A549 (cell line): ENCODE data around the gene RNF144A. TPM values are rescaled to one million over a fixed set of nuclear protein-coding genes. Genes with fewer than 3 reads are reported as not detected.

ENCODE experiments used
- ATAC-seq, 2 experiments: fragments of 200-7000 bp in 1 of 2; fragments of >200 bp in 1 of 2; cut with Nextera tagmentation in 1 of 2; cut with Tn5 transposase in 1 of 2; 3 replicates each; pipeline versions ENCODE4 v1.8.0 to v1.9.1; 2018 to 2020; ENCODE audit warnings: mild to moderate bottlenecking in 1 of 2, moderate library complexity in 1 of 2
- CTCF ChIA-PET: fragments of 300-600 bp; sonication (Branson Sonifier 250); formaldehyde crosslinking; extraction: SDS; loops from one replicate; lab custom pipeline; 2021; ENCODE audit warnings: antibody characterized with exemption, inconsistent platforms; lab: Yijun Ruan, JAX
- POLR2A ChIA-PET: fragments of 350-600 bp; formaldehyde crosslinking; extraction: SDS; loops from one replicate; lab custom pipeline; 2021; ENCODE audit warnings: antibody characterized with exemption, inconsistent platforms; lab: Yijun Ruan, JAX
- DNase-seq, 2 experiments: peaks; one replicate each; pipeline versions ENCODE4 v3.0.0 to v3.0.0-alpha.2; 2011 to 2016; ENCODE audit warnings: low read depth in 1 of 2, low spot score in 1 of 2
- FAIRE-seq: peaks from 2 replicates; lab custom pipeline; 2011; peaks lifted over from hg19 to GRCh38; lab: Jason Lieb, UNC
- H3K27ac ChIP-seq, 2 experiments: fragments of >200 bp; sonication (Bioruptor Twin); formaldehyde crosslinking; 3 replicates each; pipeline ENCODE4 v1.5.1; 2016 to 2017
- H3K4me1 ChIP-seq: fragments of >200 bp; sonication (Bioruptor Twin); formaldehyde crosslinking; 3 replicates; pipeline ENCODE4 v1.6.1; 2016
- H3K4me2 ChIP-seq: fragments of >200 bp; sonication (Bioruptor Twin); formaldehyde crosslinking; 3 replicates; pipeline ENCODE4 v1.6.1; 2016
- H3K4me3 ChIP-seq: fragments of >200 bp; sonication (Bioruptor Twin); formaldehyde crosslinking; 3 replicates; pipeline ENCODE4 v1.5.1; 2016
- H3K9me3 ChIP-seq: fragments of >200 bp; sonication (Bioruptor Twin); formaldehyde crosslinking; 3 replicates; pipeline ENCODE4 v1.6.1; 2016
- CBX2 ChIP-seq: fragments of 200-600 bp; sonication (generic); IDR thresholded peaks from 2 replicates; pipeline ENCODE4 v1.6.1; 2016; ENCODE audit warnings: low read depth, mild to moderate bottlenecking, borderline replicate concordance
- CBX8 ChIP-seq: fragments of 200-600 bp; sonication (generic); IDR thresholded peaks from 2 replicates; pipeline ENCODE4 v1.6.1; 2016
- CHD2 ChIP-seq: fragments of 150-350 bp; IDR thresholded peaks from 2 replicates; pipeline ENCODE4 v1.6.1; 2014; ENCODE audit warnings: low read length; ENCODE audit not compliant: partially characterized antibody
- CHD4 ChIP-seq: fragments of 200-600 bp; sonication (generic); IDR thresholded peaks from 2 replicates; pipeline ENCODE4 v1.6.1; 2016; ENCODE audit warnings: antibody characterized with exemption, mild to moderate bottlenecking, borderline replicate concordance
- EHF ChIP-seq: fragments of 250-450 bp; sonication (Bioruptor Pico); IDR thresholded peaks from 2 replicates; pipeline ENCODE4 v1.5.0; 2020; ENCODE audit warnings: mild to moderate bottlenecking
- FOXS1 ChIP-seq: fragments of 250-450 bp; sonication (Bioruptor Pico); IDR thresholded peaks from 2 replicates; pipeline ENCODE4 v1.5.0; 2020; ENCODE audit warnings: mild to moderate bottlenecking, moderate library complexity
- GATA3 ChIP-seq: IDR thresholded peaks from 2 replicates; pipeline ENCODE4 v1.6.1; 2012; ENCODE audit warnings: borderline replicate concordance
- HEYL ChIP-seq: fragments of 250-450 bp; sonication (Bioruptor Pico); IDR thresholded peaks from 2 replicates; pipeline ENCODE4 v1.8.0; 2021; ENCODE audit warnings: mild to moderate bottlenecking, moderate library complexity
- JUN ChIP-seq, 2 experiments: fragments of >200 bp; sonication (Bioruptor Twin); formaldehyde crosslinking; IDR thresholded peaks; 2 replicates in 1 of 2; 3 replicates in 1 of 2; pipeline ENCODE4 v1.6.1; 2016 to 2017
- JUNB ChIP-seq: fragments of >200 bp; sonication (Bioruptor Twin); formaldehyde crosslinking; IDR thresholded peaks from 2 replicates; pipeline ENCODE4 v1.6.1; 2016
- KDM5A ChIP-seq: fragments of 200-600 bp; sonication (generic); IDR thresholded peaks from 2 replicates; pipeline ENCODE4 v1.6.1; 2016; ENCODE audit warnings: antibody characterized with exemption, mild to moderate bottlenecking
- MYC ChIP-seq: IDR thresholded peaks from 2 replicates; pipeline ENCODE4 v1.6.1; 2012; ENCODE audit warnings: mild to moderate bottlenecking, inconsistent platforms, low read length, improper control_type of control experiment, borderline replicate concordance
- NPAS2 ChIP-seq: fragments of 250-450 bp; sonication (Bioruptor Pico); IDR thresholded peaks from 2 replicates; pipeline ENCODE4 v1.8.0; 2022; ENCODE audit warnings: mild to moderate bottlenecking, moderate library complexity, borderline replicate concordance
- PHF8 ChIP-seq: fragments of 200-600 bp; sonication (generic); IDR thresholded peaks from 2 replicates; pipeline ENCODE4 v1.6.1; 2016; ENCODE audit warnings: low read depth, mild to moderate bottlenecking, antibody characterized with exemption, moderate library complexity, borderline replicate concordance
- POLR2A ChIP-seq: IDR thresholded peaks from 2 replicates; pipeline ENCODE4 v1.6.1; 2012; ENCODE audit warnings: mild to moderate bottlenecking, low read length
- POLR2AphosphoS2 ChIP-seq: conservative IDR thresholded peaks from 2 replicates; pipeline ENCODE4 v1.6.1; 2012; ENCODE audit warnings: low read length, improper control_type of control experiment, inconsistent platforms
- SREBF2 ChIP-seq: fragments of 450-650 bp; IDR thresholded peaks from 2 replicates; pipeline ENCODE4 v1.6.1; 2014; ENCODE audit warnings: mild to moderate bottlenecking, moderate library complexity
- TFCP2L1 ChIP-seq: fragments of 250-450 bp; sonication (Bioruptor Pico); IDR thresholded peaks from 2 replicates; pipeline ENCODE4 v1.5.0; 2021; ENCODE audit warnings: mild to moderate bottlenecking
- ZNF302 ChIP-seq: fragments of 250-450 bp; sonication (Bioruptor Pico); IDR thresholded peaks from 2 replicates; pipeline ENCODE4 v1.9.0; 2021; ENCODE audit warnings: inconsistent platforms, mild to moderate bottlenecking, moderate library complexity
- ZSCAN20 ChIP-seq: fragments of 250-450 bp; sonication (Bioruptor Pico); IDR thresholded peaks from 2 replicates; pipeline ENCODE4 v1.8.0; 2022; ENCODE audit warnings: mild to moderate bottlenecking, moderate library complexity
- WGBS: methylation state at CpG from one replicate; pipeline ENCODE4 v1.1.6; 2017; ENCODE audit errors: missing lambda C conversion rate; 5-methylcytosine and 5-hydroxymethylcytosine counted together
- polyA plus RNA-seq, 4 experiments: library from polyadenylated mRNA; depleted of rRNA in 3 of 4; stranded (reverse); fragments of >200 nt; fragmentation: RNase III in 1 of 4; extraction: RNeasy Plus Mini Kit Qiagen cat#74134 plus additional on column Dnase treatment in 1 of 4; gene quantifications; 2 replicates in 3 of 4; 3 replicates in 1 of 4; pipeline ENCODE4 v1.2.3, GENCODE V29; 2011 to 2017
- TF ChIP-seq, protein P1 (sequence below): fragments of >200 bp; sonication (Bioruptor Twin); formaldehyde crosslinking; IDR thresholded peaks from 3 replicates; pipeline ENCODE4 v1.6.1; 2016
- TF ChIP-seq, protein P2 (sequence below): IDR thresholded peaks from 2 replicates; pipeline ENCODE4 v1.6.1; 2012; ENCODE audit warnings: low read depth, borderline replicate concordance
- TF ChIP-seq, protein P3 (sequence below): fragments of 450-650 bp; IDR thresholded peaks from 2 replicates; pipeline ENCODE4 v1.6.1; 2014; ENCODE audit warnings: antibody characterized with exemption
- TF ChIP-seq, protein P4 (sequence below): fragments of 250-450 bp; sonication (Bioruptor Pico); IDR thresholded peaks from 2 replicates; pipeline ENCODE4 v1.5.0; 2021; ENCODE audit warnings: mild to moderate bottlenecking, moderate library complexity, borderline replicate concordance
- TF ChIP-seq, protein P5 (sequence below): fragments of >200 bp; sonication (Bioruptor Twin); formaldehyde crosslinking; IDR thresholded peaks from 3 replicates; pipeline ENCODE4 v1.5.1; 2016

RNF144A gene
- polyA plus RNA-seq, 2 of the 4 experiments (the other 2 are of a cell fraction): 4.4 to 9.6 TPM

DNA sequence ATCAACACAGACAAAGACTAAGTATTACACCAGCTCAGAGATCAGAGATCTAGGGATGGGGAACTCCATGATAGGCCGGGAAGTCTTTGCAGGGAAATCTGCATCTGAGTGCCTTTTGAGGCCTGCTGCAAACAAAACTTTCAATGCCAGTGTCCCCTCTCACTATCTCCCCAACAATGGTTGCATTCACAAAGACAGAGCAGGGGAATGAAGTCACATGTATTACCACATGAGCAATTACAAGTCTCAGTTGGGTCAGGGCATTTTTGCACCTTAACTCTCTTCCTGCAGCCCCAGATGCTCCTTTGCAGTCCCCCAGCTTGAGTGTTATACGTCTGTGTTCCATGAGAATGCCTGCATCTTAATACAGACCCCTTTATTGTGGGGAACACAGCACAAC, 1.8 kb upstream of the RNF144A start:
- Histone ChIP-seq H3K27ac (no peak overlapping the region), H3K4me2 (no peak overlapping the region), H3K4me3 (no peak overlapping the region)
- no peak for FAIRE-seq
- CTCF ChIA-PET: interaction anchor here (1.1 to 3.2 kb wide), 7 partner anchors 10 to 129 kb away, joined by 3 to 26 read pairs (median 11); no protein-coding TSS in a partner anchor
- WGBS: 71% methylated on average over 2 of the region's 2 CpGs
- TF ChIP-seq ZSCAN20 (CRISPR knock-in tag) (no peak), GATA3 (no peak), KDM5A (no peak), TFCP2L1 (CRISPR knock-in tag) (no peak), CHD2 (no peak)
- TF ChIP-seq, protein P1, sequence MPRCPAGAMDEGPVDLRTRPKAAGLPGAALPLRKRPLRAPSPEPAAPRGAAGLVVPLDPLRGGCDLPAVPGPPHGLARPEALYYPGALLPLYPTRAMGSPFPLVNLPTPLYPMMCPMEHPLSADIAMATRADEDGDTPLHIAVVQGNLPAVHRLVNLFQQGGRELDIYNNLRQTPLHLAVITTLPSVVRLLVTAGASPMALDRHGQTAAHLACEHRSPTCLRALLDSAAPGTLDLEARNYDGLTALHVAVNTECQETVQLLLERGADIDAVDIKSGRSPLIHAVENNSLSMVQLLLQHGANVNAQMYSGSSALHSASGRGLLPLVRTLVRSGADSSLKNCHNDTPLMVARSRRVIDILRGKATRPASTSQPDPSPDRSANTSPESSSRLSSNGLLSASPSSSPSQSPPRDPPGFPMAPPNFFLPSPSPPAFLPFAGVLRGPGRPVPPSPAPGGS: no peak
- TF ChIP-seq, all 56 proteins: peak for 0
- POLR2A ChIA-PET: no interaction called here
- ATAC-seq (no peak), DNase-seq (no peak)
- peaks cover 9% of the 10 kb centered on the region; the same call in 1 of the 3 replicates for H3K4me1 ChIP-seq
- no peaks in the 10 kb centered on the region for H3K9me3 ChIP-seq

DNA sequence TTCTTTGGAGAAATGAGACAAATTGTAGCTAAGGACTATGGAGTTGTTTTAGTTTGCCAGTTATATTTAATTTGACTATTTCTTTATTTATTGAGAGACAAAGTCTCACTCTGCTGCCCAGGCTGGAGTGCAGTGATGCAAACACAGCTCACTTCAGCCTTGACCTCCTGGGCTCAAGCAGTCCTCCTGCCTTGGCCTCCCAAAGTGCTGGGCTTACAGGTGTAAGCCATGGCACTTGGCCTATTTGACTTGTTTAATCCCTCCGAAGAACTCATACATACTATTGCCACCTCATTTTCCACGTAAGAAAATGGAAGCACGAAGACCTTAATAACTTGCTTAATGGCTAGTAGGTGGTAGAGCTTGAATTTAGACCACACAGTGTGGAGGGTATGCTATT, 988 bp upstream of the RNF144A start:
- ChIA-PET CTCF (interaction anchor here (0.7 to 3.2 kb wide), 29 partner anchors 7 to 135 kb away, joined by 3 to 26 read pairs (median 4); no protein-coding TSS in a partner anchor), POLR2A (no interaction called here)
- DNase-seq: no peak
- Histone ChIP-seq H3K4me3 (no peak overlapping the region), H3K4me2 (no peak overlapping the region), H3K4me1 (peaks cover 9% of the 10 kb centered on the region; the same call in 1 of the 3 replicates), H3K27ac (no peak overlapping the region), H3K9me3 (no peaks in the 10 kb centered on the region)
- FAIRE-seq: no peak
- TF ChIP-seq FOXS1 (CRISPR knock-in tag) (no peak), JUN (IDR thresholded peaks at IDR 0.05) (no peak), NPAS2 (CRISPR knock-in tag) (no peak), ZNF302 (CRISPR knock-in tag) (no peak), JUNB (no peak), CBX2 (no peak), CBX8 (no peak), EHF (no peak), CHD4 (no peak), POLR2A (no peak), MYC (no peak), SREBF2 (no peak), POLR2AphosphoS2 (no peak), HEYL (CRISPR knock-in tag) (no peak), PHF8 (no peak)
- TF ChIP-seq, protein P2, sequence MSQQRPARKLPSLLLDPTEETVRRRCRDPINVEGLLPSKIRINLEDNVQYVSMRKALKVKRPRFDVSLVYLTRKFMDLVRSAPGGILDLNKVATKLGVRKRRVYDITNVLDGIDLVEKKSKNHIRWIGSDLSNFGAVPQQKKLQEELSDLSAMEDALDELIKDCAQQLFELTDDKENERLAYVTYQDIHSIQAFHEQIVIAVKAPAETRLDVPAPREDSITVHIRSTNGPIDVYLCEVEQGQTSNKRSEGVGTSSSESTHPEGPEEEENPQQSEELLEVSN: no peak
- TF ChIP-seq, protein P3, sequence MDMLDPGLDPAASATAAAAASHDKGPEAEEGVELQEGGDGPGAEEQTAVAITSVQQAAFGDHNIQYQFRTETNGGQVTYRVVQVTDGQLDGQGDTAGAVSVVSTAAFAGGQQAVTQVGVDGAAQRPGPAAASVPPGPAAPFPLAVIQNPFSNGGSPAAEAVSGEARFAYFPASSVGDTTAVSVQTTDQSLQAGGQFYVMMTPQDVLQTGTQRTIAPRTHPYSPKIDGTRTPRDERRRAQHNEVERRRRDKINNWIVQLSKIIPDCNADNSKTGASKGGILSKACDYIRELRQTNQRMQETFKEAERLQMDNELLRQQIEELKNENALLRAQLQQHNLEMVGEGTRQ: no peak
- TF ChIP-seq, protein P4, sequence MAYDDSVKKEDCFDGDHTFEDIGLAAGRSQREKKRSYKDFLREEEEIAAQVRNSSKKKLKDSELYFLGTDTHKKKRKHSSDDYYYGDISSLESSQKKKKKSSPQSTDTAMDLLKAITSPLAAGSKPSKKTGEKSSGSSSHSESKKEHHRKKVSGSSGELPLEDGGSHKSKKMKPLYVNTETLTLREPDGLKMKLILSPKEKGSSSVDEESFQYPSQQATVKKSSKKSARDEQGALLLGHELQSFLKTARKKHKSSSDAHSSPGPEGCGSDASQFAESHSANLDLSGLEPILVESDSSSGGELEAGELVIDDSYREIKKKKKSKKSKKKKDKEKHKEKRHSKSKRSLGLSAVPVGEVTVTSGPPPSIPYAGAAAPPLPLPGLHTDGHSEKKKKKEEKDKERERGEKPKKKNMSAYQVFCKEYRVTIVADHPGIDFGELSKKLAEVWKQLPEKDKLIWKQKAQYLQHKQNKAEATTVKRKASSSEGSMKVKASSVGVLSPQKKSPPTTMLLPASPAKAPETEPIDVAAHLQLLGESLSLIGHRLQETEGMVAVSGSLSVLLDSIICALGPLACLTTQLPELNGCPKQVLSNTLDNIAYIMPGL (CRISPR knock-in tag): no peak
- TF ChIP-seq, protein P5, sequence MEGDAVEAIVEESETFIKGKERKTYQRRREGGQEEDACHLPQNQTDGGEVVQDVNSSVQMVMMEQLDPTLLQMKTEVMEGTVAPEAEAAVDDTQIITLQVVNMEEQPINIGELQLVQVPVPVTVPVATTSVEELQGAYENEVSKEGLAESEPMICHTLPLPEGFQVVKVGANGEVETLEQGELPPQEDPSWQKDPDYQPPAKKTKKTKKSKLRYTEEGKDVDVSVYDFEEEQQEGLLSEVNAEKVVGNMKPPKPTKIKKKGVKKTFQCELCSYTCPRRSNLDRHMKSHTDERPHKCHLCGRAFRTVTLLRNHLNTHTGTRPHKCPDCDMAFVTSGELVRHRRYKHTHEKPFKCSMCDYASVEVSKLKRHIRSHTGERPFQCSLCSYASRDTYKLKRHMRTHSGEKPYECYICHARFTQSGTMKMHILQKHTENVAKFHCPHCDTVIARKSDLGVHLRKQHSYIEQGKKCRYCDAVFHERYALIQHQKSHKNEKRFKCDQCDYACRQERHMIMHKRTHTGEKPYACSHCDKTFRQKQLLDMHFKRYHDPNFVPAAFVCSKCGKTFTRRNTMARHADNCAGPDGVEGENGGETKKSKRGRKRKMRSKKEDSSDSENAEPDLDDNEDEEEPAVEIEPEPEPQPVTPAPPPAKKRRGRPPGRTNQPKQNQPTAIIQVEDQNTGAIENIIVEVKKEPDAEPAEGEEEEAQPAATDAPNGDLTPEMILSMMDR: no peak
- ATAC-seq: no peak
- WGBS: 67% methylated on average over 3 of the region's 3 CpGs
